K562 (cell line): ENCODE data around the gene HOXC10. TPM values are rescaled to one million over a fixed set of nuclear protein-coding genes. Genes with fewer than 3 reads are reported as not detected.

ENCODE experiments used
- ATAC-seq: fragments of 200-7000 bp; cut with Tn5 transposase; 3 replicates; pipeline ENCODE4 v1.9.1; 2020; ENCODE audit warnings: moderate library complexity
- BruUV-seq: library from RNA; stranded (reverse); fragments of 400-500 nt; replicated peaks from 2 replicates; lab custom pipeline; 2021; lab: Mats Ljungman, UMichigan
- CTCF ChIA-PET: fragments of 300-600 bp; formaldehyde crosslinking; extraction: SDS; loops from one replicate; lab custom pipeline; 2021; ENCODE audit warnings: low intra/inter-chr PET ratio; lab: Yijun Ruan, JAX
- POLR2A ChIA-PET: fragments of 300-600, 350-650 bp; sonication (Branson Sonifier 250); formaldehyde crosslinking; extraction: SDS; loops from one replicate; lab custom pipeline; 2021; ENCODE audit warnings: antibody characterized with exemption, inconsistent platforms; lab: Yijun Ruan, JAX
- DNase-seq, 4 experiments: peaks; one replicate each; pipeline versions ENCODE4 v3.0.0 to v3.0.0-alpha.2; 2011 to 2018; ENCODE audit warnings: low spot score in 3 of 4, mixed read lengths in 3 of 4; ENCODE audit errors: extremely low read depth in 1 of 4
- FAIRE-seq: peaks from 2 replicates; lab custom pipeline; 2011; peaks lifted over from hg19 to GRCh38; lab: Jason Lieb, UNC
- H2AFZ ChIP-seq: 2 replicates; pipeline ENCODE4 v1.6.0; 2011; ENCODE audit warnings: low read depth, low read length, control low read depth, inconsistent platforms
- H3K27ac ChIP-seq: fragments of 200-600 bp; 3 replicates; pipeline ENCODE4 v1.8.0; 2011; ENCODE audit warnings: low read depth, mild to moderate bottlenecking, control low read depth, inconsistent platforms, low read length, moderate library complexity, mixed read lengths; ENCODE audit errors: extremely low read depth
- H3K27me3 ChIP-seq, 2 experiments: fragments of 300-600 bp in 1 of 2; 2 replicates in 1 of 2; 3 replicates in 1 of 2; pipeline versions ENCODE4 v1.6.0 to v1.8.0; 2011; ENCODE audit warnings: inconsistent platforms in 2 of 2, low read length in 2 of 2, mild to moderate bottlenecking in 1 of 2, mixed read lengths in 1 of 2, moderate library complexity in 1 of 2; ENCODE audit not compliant: control insufficient read depth in 2 of 2, insufficient read depth in 2 of 2
- H3K36me3 ChIP-seq: fragments of 300-600 bp; 3 replicates; pipeline ENCODE4 v1.8.0; 2011; ENCODE audit warnings: mild to moderate bottlenecking, low read length, inconsistent platforms; ENCODE audit not compliant: control insufficient read depth, insufficient read depth
- H3K4me1 ChIP-seq, 2 experiments: fragments of 200-600 bp in 1 of 2; replicated peaks in 1 of 2; 2 replicates in 1 of 2; 3 replicates in 1 of 2; pipeline versions ENCODE4 v1.5.1 to v1.8.0; 2011; ENCODE audit warnings: inconsistent platforms in 2 of 2, low read length in 2 of 2, mild to moderate bottlenecking in 1 of 2, mixed read lengths in 1 of 2, moderate library complexity in 1 of 2; ENCODE audit not compliant: control insufficient read depth in 2 of 2, insufficient read depth in 2 of 2
- H3K4me2 ChIP-seq: 2 replicates; pipeline ENCODE4 v1.6.1; 2011; ENCODE audit warnings: low read length, control low read depth, inconsistent platforms, mixed read lengths; ENCODE audit not compliant: insufficient read depth
- H3K4me3 ChIP-seq: fragments of 200-600 bp; sonication (generic), shearing (Covaris generic); 2 replicates; pipeline ENCODE4 v1.5.1; 2016; ENCODE audit warnings: control low read depth, inconsistent platforms
- H3K79me2 ChIP-seq: fragments of 200-600 bp; 3 replicates; pipeline ENCODE4 v1.8.0; 2011; ENCODE audit warnings: low read length, inconsistent platforms; ENCODE audit not compliant: control insufficient read depth, insufficient read depth
- H3K9ac ChIP-seq, 2 experiments: 2 replicates each; pipeline versions ENCODE4 v1.6.0 to v1.6.1; 2011; ENCODE audit warnings: low read depth in 2 of 2, low read length in 2 of 2, control low read depth in 1 of 2, inconsistent platforms in 1 of 2, mild to moderate bottlenecking in 1 of 2, mixed read lengths in 1 of 2; ENCODE audit not compliant: insufficient read depth in 1 of 2
- H3K9me1 ChIP-seq: one replicate; pipeline ENCODE4 v1.6.0; 2011; ENCODE audit warnings: inconsistent platforms, mild to moderate bottlenecking, low read length, moderate library complexity; ENCODE audit not compliant: control insufficient read depth, insufficient read depth
- H3K9me3 ChIP-seq: replicated peaks from 2 replicates; pipeline ENCODE4 v1.5.1; 2011; ENCODE audit warnings: low read depth, low read length, inconsistent platforms; ENCODE audit not compliant: control insufficient read depth, insufficient read depth
- H4K20me1 ChIP-seq: replicated peaks from 2 replicates; pipeline ENCODE4 v1.6.1; 2011; ENCODE audit warnings: low read length, inconsistent platforms, mixed read lengths; ENCODE audit not compliant: control insufficient read depth, insufficient read depth
- IFI16 ChIP-seq: fragments of 250-450 bp; sonication (Bioruptor Pico); IDR thresholded peaks from 2 replicates; pipeline ENCODE4 v2.1.2; 2022; ENCODE audit warnings: mild to moderate bottlenecking, inconsistent platforms
- NCOA1 ChIP-seq: fragments of 450-650 bp; IDR thresholded peaks from 2 replicates; pipeline ENCODE4 v1.6.1; 2016; ENCODE audit warnings: low read depth
- POLR2G ChIP-seq: fragments of 200-400 bp; formaldehyde crosslinking; IDR thresholded peaks from 2 replicates; pipeline ENCODE4 v1.6.1; 2017; ENCODE audit warnings: low read depth, mild to moderate bottlenecking, antibody characterized with exemption, low read length, moderate library complexity
- ZNF584 ChIP-seq: fragments of 200-800 bp; sonication (Bioruptor generic); IDR thresholded peaks from 2 replicates; pipeline ENCODE4 v1.6.1; 2016; ENCODE audit warnings: low read depth, mild to moderate bottlenecking, missing genetic modification characterization, missing compliant biosample characterization
- ZNF707 ChIP-seq: fragments of 250-450 bp; sonication (Bioruptor Pico); conservative IDR thresholded peaks from 2 replicates; pipeline ENCODE4 v1.8.0; 2022; ENCODE audit warnings: inconsistent platforms, mild to moderate bottlenecking, moderate library complexity
- WGBS: fragments of 100-300 bp; shearing (Covaris generic); methylation state at CpG from one replicate; pipeline ENCODE4 v1.1.6; 2016; ENCODE audit warnings: low coverage, mixed read lengths; ENCODE audit not compliant: insufficient coverage; ENCODE audit errors: missing lambda C conversion rate; 5-methylcytosine and 5-hydroxymethylcytosine counted together
- in situ Hi-C: fragments of 300-500 bp; cut with MboI; formaldehyde crosslinking; loops from 4 replicates; pipeline ENCODE4 v1.15.0; 2018; ENCODE audit warnings: inconsistent platforms, mixed read lengths
- intact Hi-C: fragments of 100-400 bp; cut with micrococcal nuclease; formaldehyde crosslinking; loops from 2 replicates; pipeline ENCODE4 v1.14.2; 2022
- polyA plus RNA-seq, 8 experiments: library from polyadenylated mRNA; depleted of rRNA in 4 of 8; stranded (reverse) in 5 of 8; unstranded in 3 of 8; fragments of >200 nt; fragmentation: Nextera tagmentation in 2 of 8; fragmentation: Illumina TruSeq in 1 of 8; extraction: Ambion mirVana in 2 of 8; extraction: Trizol in 1 of 8; gene quantifications; 2 replicates each; pipeline versions ENCODE4 v1.2.1 to v1.2.3, GENCODE V29; 2011 to 2014; ENCODE audit warnings: inconsistent platforms in 1 of 8, missing spikeins in 1 of 8
- total RNA-seq, 7 experiments: library from RNA; depleted of rRNA in 6 of 7; stranded (reverse); fragments of >200 nt in 6 of 7; fragmentation: Illumina TruSeq in 2 of 7; extraction: Trizol in 2 of 7; gene quantifications; 2 replicates each; pipeline versions ENCODE4 v1.2.1 to v1.2.3, GENCODE V29; 2011 to 2021; ENCODE audit warnings: low replicate concordance in 1 of 7
- TF ChIP-seq, protein P1 (sequence below): fragments of 250-450 bp; sonication (Bioruptor Pico); IDR thresholded peaks from 2 replicates; pipeline ENCODE4 v1.6.1; 2021; ENCODE audit warnings: mild to moderate bottlenecking

HOXC10 gene
- total and polyA plus RNA-seq, 9 of the 15 experiments (the other 6 are each of a cell fraction or from before 2014, with no cell fraction given) = 0.13 to 0.77 (median 0.35) TPM; not detected in 2

DNA sequence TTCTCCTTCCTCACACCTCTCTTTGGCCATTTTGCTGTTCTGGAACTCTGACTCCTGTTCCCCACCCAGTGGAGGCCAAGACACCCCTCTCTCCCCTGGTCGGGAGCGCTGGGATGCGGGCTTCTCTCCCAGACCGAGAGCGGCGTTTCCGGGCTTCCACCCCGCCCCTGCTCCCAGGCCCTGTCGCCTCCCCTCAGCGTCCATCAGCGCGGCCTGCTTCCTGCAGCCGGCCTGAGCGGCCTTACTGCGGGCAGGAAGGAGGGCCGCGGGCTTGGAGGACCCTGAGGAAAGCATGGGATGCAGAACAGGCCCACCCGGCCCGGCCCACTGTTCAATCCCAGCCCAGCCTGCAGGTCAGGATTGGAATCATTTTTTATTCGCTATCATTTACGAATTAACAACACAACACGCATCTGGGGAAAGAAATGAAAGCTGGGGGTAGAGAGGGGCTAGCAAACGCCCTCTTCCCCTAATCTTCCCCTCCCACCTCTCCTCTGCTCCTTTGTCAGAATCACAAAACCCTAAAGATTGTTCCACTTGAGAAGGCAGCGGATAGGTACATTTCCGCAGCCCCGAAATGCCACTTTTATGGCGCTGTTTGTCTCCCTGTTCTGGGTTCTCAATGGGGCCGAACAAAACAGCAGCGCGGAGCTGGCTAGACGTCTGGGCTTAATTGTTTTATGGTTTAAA is 20.0 kb downstream of the HOXC10 start:
- intact Hi-C loops = loop anchor here (2.0 kb wide), 1 partner anchor 20 kb away; the partner anchor contains the start of gene HOXC10
- Histone ChIP-seq H3K4me1 (peaks cover 21 to 52% of the 10 kb centered on the region in 2 experiments), H3K36me3 (no peaks in the 10 kb centered on the region), H3K9me1 (no peaks in the 10 kb centered on the region), H4K20me1 (no peaks in the 10 kb centered on the region; the same call in 1 of the 2 replicates), H2AFZ (no peak overlapping the region), H3K4me3 (no peak overlapping the region), H3K79me2 (peaks cover 13% of the 10 kb centered on the region), H3K9ac (no peak overlapping the region), H3K27me3 (no peaks in the 10 kb centered on the region), H3K4me2 (no peak overlapping the region), H3K9me3 (no peaks in the 10 kb centered on the region), H3K27ac (no peak overlapping the region)
- TF ChIP-seq, protein P1, sequence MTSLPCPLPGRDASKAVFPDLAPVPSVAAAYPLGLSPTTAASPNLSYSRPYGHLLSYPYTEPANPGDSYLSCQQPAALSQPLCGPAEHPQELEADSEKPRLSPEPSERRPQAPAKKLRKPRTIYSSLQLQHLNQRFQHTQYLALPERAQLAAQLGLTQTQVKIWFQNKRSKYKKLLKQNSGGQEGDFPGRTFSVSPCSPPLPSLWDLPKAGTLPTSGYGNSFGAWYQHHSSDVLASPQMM (CRISPR knock-in tag) = no peak
- TF ChIP-seq NCOA1 (no peak), POLR2G (peak; percentile 27; the same call in 1 of the 2 replicates), IFI16 (CRISPR knock-in tag) (no peak), ZNF707 (no peak), ZNF584 (CRISPR knock-in tag) (no peak)
- no peak for ATAC-seq
- in situ Hi-C loops = no loop called here
- CTCF ChIA-PET = interaction anchor here (0.6 to 3.0 kb wide), 14 partner anchors 13 to 212 kb away, joined by 3 to 42 read pairs (median 8); partner anchors contain the start of genes HOXC10 and HOXC5
- no TSS peak for BruUV-seq
- POLR2A ChIA-PET = interaction anchor here (0.8 to 1.9 kb wide), 4 partner anchors 18 to 422 kb away, joined by 3 to 8 read pairs (median 4); no protein-coding TSS in a partner anchor
- no peak for FAIRE-seq
- 80% methylated on average over 24 of the region's 31 CpGs for WGBS
- DNase-seq = no peak
